Measurements from ENCODE around the gene WBP4.
"Not testable (repeated sequence)": the region's sequence is repeated elsewhere in the genome, so short reads cannot be mapped to it uniquely, and the experiment has no call there.

Gene WBP4

DNA sequence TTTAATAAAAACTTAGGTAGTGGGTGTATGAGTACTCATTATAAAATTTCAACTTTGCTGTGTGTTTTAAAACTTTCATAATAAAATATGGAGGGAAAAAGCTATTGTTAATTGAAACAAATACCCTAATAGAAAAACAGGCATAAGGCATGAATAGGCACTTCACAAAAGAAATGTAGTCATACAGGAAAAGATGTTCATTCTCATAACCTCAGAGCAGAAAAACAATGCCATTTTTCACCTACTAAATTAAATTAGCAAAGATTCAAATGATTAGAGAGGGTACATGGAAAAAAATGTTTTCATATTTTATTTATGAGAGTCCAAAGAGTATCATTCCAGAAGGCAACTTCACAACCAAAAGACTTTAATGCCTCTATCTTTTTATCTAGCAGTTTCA lies 21.6 kb upstream of the WBP4 start:
- Histone ChIP-seq H4K20me1 (ENCODE audit: insufficient read depth, low read length) (no peaks in the 10 kb centered on the region), H3K4me3 (ENCODE audit: low read length) (no peak overlapping the region), H3K27me3 (ENCODE audit: low read depth, low read length) (no peaks in the 10 kb centered on the region), H3K79me2 (ENCODE audit: low read length) (no peaks in the 10 kb centered on the region), H2AFZ (ENCODE audit: low read depth, low read length) (no peak overlapping the region), H3K9ac (ENCODE audit: low read length) (no peak overlapping the region), H3K27ac (ENCODE audit: low read length) (no peak overlapping the region), H3K36me3 (replicated peaks; ENCODE audit: low read depth, low read length) (no peaks in the 10 kb centered on the region), H3K4me1 (ENCODE audit: low read length) (no peaks in the 10 kb centered on the region), H3K4me2 (ENCODE audit: low read length) (no peak overlapping the region), H3K9me3 (ENCODE audit: insufficient read depth, low read length) (no peaks in the 10 kb centered on the region)
- no peak for TF ChIP-seq EZH2phosphoT487 (IDR thresholded peaks at IDR 0.05; ENCODE audit: low read depth)
- TF ChIP-seq, protein P1, sequence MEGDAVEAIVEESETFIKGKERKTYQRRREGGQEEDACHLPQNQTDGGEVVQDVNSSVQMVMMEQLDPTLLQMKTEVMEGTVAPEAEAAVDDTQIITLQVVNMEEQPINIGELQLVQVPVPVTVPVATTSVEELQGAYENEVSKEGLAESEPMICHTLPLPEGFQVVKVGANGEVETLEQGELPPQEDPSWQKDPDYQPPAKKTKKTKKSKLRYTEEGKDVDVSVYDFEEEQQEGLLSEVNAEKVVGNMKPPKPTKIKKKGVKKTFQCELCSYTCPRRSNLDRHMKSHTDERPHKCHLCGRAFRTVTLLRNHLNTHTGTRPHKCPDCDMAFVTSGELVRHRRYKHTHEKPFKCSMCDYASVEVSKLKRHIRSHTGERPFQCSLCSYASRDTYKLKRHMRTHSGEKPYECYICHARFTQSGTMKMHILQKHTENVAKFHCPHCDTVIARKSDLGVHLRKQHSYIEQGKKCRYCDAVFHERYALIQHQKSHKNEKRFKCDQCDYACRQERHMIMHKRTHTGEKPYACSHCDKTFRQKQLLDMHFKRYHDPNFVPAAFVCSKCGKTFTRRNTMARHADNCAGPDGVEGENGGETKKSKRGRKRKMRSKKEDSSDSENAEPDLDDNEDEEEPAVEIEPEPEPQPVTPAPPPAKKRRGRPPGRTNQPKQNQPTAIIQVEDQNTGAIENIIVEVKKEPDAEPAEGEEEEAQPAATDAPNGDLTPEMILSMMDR (IDR thresholded peaks at IDR 0.05; ENCODE audit: low read depth, low read length): no peak

DNA sequence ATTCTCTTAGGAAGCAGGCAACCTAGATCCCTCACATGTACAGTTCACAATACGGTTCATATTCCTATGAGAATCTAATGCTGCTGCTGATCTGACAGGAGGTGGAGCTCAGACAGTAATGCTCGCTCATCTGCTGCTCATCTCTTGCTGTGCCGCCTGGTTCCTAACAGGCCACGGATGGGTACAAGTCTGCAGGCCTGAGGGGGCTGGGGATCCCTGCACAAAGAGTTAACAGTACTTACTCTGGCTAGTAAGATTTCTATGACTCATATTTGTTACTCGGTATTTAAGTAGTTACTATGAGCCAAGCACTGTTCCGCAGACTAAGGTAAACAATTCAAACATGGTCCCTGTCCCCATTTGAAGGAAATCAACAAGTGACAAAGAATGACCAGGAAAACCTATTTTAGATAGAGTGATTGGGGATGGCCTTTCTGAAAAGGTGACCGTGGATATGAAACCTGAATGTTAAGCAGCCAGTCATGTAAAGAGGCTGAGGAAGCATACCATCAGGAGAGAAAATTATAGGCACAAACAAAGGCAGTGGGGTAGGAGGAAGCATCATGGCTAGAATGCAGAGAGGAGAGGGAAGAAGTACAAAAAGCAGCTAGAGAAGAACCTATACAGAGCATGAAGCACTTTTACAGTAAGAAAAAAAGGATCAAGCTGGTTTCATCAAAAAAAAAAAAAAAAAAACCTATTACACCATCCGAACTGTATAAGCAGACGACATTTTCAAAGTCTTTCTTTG lies 20.6 kb upstream of the WBP4 start:
- Histone ChIP-seq H3K9me3 (ENCODE audit: insufficient read depth, low read length) (no peaks in the 10 kb centered on the region), H3K36me3 (replicated peaks; ENCODE audit: low read depth, low read length) (no peaks in the 10 kb centered on the region), H3K27ac (ENCODE audit: low read length) (no peak overlapping the region), H3K79me2 (ENCODE audit: low read length) (no peaks in the 10 kb centered on the region), H3K4me1 (ENCODE audit: low read length) (no peaks in the 10 kb centered on the region), H2AFZ (ENCODE audit: low read depth, low read length) (no peak overlapping the region), H3K4me2 (ENCODE audit: low read length) (no peak overlapping the region), H3K27me3 (ENCODE audit: low read depth, low read length) (no peaks in the 10 kb centered on the region), H4K20me1 (ENCODE audit: insufficient read depth, low read length) (no peaks in the 10 kb centered on the region), H3K4me3 (ENCODE audit: low read length) (no peak overlapping the region), H3K9ac (ENCODE audit: low read length) (no peak overlapping the region)
- TF ChIP-seq, protein P1 (IDR thresholded peaks at IDR 0.05; ENCODE audit: low read depth, low read length): no peak

DNA sequence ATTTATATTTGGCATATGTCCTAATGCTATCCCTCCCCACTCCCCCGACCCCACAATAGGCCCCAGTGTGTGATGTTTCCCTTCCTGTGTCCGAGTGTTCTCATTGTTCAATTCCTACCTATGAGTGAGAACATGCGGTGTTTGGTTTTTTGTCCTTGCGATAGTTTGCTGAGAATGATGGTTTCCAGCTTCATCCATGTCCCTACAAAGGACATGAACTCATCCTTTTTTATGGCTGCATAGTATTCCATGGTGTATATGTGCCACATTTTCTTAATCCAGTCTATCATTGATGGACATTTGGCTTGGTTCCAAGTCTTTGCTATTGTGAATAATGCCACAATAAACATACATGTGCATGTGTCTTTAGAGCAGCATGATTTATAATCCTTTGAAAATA lies 18.9 kb upstream of the WBP4 start:
- H2AFZ ChIP-seq (ENCODE audit: low read depth, low read length); H3K4me3 ChIP-seq (ENCODE audit: low read length); H3K4me2 ChIP-seq (ENCODE audit: low read length); H3K27ac ChIP-seq (ENCODE audit: low read length); H3K27me3 ChIP-seq (ENCODE audit: low read depth, low read length); H3K36me3 ChIP-seq (replicated peaks; ENCODE audit: low read depth, low read length); H3K4me1 ChIP-seq (ENCODE audit: low read length); H3K79me2 ChIP-seq (ENCODE audit: low read length); H3K9me3 ChIP-seq (ENCODE audit: insufficient read depth, low read length); H3K9ac ChIP-seq (ENCODE audit: low read length); H4K20me1 ChIP-seq (ENCODE audit: insufficient read depth, low read length): not testable (repeated sequence)

DNA sequence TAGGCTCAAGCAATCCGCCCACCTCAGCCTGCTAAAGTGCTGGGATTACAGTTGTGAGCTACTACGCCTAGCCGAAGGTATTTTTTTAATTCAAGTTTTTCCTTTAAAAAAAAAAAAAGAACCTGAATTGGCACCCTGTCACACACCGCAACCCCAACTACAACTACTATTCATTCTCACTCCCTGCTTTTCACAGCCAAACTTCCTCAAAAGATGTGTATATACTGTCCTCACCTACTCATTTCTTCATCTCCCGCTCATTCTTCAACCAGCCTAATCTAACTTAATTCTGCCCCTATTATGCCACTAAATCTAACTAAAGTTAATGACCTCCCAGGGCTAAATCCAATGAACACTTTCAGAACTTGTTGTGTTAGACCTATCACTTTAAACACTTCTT lies 12.7 kb upstream of the WBP4 start:
- no peaks in the 10 kb centered on the region for H3K79me2 ChIP-seq (ENCODE audit: low read length)
- TF ChIP-seq, protein P1 (IDR thresholded peaks at IDR 0.05; ENCODE audit: low read depth, low read length): no peak
- no peak for TF ChIP-seq EZH2phosphoT487 (IDR thresholded peaks at IDR 0.05; ENCODE audit: low read depth)
- H3K4me2 ChIP-seq (ENCODE audit: low read length): no peak overlapping the region
- peaks cover 11% of the 10 kb centered on the region for H3K4me1 ChIP-seq (ENCODE audit: low read length)
- H3K4me3 ChIP-seq (ENCODE audit: low read length): no peak overlapping the region
- H2AFZ ChIP-seq (ENCODE audit: low read depth, low read length): no peak overlapping the region
- no peak overlapping the region for H3K27ac ChIP-seq (ENCODE audit: low read length)
- no peak overlapping the region for H3K9ac ChIP-seq (ENCODE audit: low read length)
- no peaks in the 10 kb centered on the region for H3K36me3 ChIP-seq (replicated peaks; ENCODE audit: low read depth, low read length)
- H3K27me3 ChIP-seq (ENCODE audit: low read depth, low read length): no peaks in the 10 kb centered on the region
- no peaks in the 10 kb centered on the region for H4K20me1 ChIP-seq (ENCODE audit: insufficient read depth, low read length)
- H3K9me3 ChIP-seq (ENCODE audit: insufficient read depth, low read length): no peaks in the 10 kb centered on the region
